Left ventricle myocardium inferior (tissue), 1 donor: Measurements from ENCODE around the gene UNC80. TPM values are rescaled to one million over a fixed set of nuclear protein-coding genes. Genes with fewer than 3 reads are reported as not detected.

Source experiments
- DNase-seq: peaks from one replicate; pipeline ENCODE4 v3.0.0-alpha.2; 2020
- H3K27ac ChIP-seq: fragments of 200-600 bp; replicated peaks from 2 replicates; pipeline ENCODE4 v1.8.0; 2021
- H3K27me3 ChIP-seq: fragments of 200-600 bp; 2 replicates; pipeline ENCODE4 v1.8.0; 2021; ENCODE audit warnings: low read depth
- H3K36me3 ChIP-seq: fragments of 200-600 bp; 2 replicates; pipeline ENCODE4 v1.8.0; 2021
- H3K4me1 ChIP-seq: fragments of 200-600 bp; 2 replicates; pipeline ENCODE4 v1.8.0; 2021
- H3K4me3 ChIP-seq: fragments of 200-600 bp; 2 replicates; pipeline ENCODE4 v1.8.0; 2021; ENCODE audit warnings: mild to moderate bottlenecking, moderate library complexity
- H3K9me3 ChIP-seq: fragments of 200-600 bp; replicated peaks from 2 replicates; pipeline ENCODE4 v1.8.0; 2021
- intact Hi-C: fragments of 100-400 bp; cut with micrococcal nuclease; formaldehyde crosslinking; loops from one replicate; pipeline ENCODE4 v1.11.0; 2022
- total RNA-seq: library from RNA; stranded (reverse); fragmentation: NEBNext Ultra II Directional; extraction: Animal tissue kit (Norgen Biotek cat#: 25700); gene quantifications from one replicate; pipeline ENCODE4 v1.2.1, GENCODE V29; 2021
- TF ChIP-seq, protein P1 (sequence below): fragments of 200-600 bp; IDR thresholded peaks from 2 replicates; pipeline ENCODE4 v1.8.0; 2021; ENCODE audit warnings: antibody characterized with exemption, mild to moderate bottlenecking, borderline replicate concordance
- donor health status: DM: no; HTN: yes; CAD: no; lungs with severe emphysema.

UNC80 gene
- total RNA-seq, 1 donor from 2014 or later, result 0.03 TPM

DNA sequence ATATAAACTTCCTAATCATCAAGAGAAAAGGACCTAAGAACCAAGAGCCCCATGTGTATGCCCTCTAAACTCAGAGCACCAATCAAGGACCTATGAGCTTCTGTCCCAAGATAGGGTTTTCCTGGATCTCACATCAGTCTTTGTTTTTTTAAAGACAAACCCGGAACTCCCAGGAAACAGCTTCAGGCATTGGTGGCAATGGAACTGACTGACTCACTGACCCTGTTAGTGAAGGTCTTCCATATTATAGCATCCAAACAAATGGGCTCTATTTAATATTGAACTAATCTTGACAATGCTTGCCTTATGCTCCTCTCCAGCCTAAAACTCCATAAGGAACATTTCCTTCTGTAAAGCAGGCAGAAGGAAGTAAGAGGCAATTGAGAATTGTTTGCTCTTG lies 167.3 kb downstream of the UNC80 start:
- no peak for DNase-seq
- Histone ChIP-seq H3K4me3 (no peak overlapping the region), H3K27ac (no peak overlapping the region), H3K9me3 (no peaks in the 10 kb centered on the region), H3K27me3 (no peaks in the 10 kb centered on the region), H3K36me3 (no peaks in the 10 kb centered on the region), H3K4me1 (no peaks in the 10 kb centered on the region)
- TF ChIP-seq, protein P1, sequence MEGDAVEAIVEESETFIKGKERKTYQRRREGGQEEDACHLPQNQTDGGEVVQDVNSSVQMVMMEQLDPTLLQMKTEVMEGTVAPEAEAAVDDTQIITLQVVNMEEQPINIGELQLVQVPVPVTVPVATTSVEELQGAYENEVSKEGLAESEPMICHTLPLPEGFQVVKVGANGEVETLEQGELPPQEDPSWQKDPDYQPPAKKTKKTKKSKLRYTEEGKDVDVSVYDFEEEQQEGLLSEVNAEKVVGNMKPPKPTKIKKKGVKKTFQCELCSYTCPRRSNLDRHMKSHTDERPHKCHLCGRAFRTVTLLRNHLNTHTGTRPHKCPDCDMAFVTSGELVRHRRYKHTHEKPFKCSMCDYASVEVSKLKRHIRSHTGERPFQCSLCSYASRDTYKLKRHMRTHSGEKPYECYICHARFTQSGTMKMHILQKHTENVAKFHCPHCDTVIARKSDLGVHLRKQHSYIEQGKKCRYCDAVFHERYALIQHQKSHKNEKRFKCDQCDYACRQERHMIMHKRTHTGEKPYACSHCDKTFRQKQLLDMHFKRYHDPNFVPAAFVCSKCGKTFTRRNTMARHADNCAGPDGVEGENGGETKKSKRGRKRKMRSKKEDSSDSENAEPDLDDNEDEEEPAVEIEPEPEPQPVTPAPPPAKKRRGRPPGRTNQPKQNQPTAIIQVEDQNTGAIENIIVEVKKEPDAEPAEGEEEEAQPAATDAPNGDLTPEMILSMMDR, result no peak
- intact Hi-C loops, result no loop called here

DNA sequence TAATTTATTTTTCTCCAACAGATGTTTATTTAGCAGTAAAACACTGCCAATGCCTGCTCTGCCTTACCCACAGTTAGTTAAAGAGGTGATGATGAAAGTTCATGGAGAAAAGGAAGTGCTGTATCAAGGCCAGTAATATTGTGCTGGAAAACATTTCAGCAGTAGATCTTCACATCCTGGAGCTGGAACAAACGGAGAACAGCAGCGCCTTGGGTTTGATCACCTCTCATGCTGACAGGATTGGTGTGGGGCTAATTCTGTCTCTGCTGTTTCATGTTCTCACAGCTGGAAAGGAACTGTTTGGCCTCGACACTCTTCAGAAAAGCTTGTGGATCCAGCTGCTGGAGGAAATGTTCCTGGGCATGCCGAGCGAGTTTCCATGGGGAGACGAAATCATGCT lies 169.3 kb downstream of the UNC80 start:
- intact Hi-C loops, result no loop called here
- TF ChIP-seq, protein P1, result no peak

DNA sequence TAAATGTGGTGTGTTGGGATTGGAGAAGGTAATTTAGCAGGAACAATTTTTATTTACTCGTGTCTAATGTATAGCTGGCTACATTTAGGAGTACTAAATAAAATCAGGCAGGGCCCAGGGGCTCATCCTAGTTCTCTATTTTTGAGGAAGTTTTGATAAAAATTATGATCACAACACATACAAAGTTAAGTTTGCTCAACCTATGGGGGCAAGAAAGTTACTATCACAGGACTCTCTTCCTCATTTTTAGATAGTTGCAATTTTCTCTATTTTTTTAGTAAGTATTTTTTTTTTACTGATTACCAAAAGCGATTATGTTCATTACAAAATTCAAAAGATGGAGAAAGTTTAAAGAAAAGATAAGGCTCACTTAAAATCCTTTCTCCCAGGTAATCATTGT lies 170.8 kb downstream of the UNC80 start:
- TF ChIP-seq, protein P1, result no peak
- Histone ChIP-seq H3K9me3 (no peaks in the 10 kb centered on the region), H3K27me3 (no peaks in the 10 kb centered on the region), H3K4me1 (no peaks in the 10 kb centered on the region), H3K4me3 (no peak overlapping the region), H3K36me3 (no peaks in the 10 kb centered on the region), H3K27ac (no peak overlapping the region)
- DNase-seq, result no peak
- intact Hi-C loops, result no loop called here

More for the DNA sequence above, 169.3 kb downstream of the UNC80 start:
- Histone ChIP-seq H3K27me3 (no peaks in the 10 kb centered on the region), H3K4me3 (no peak overlapping the region), H3K36me3 (no peaks in the 10 kb centered on the region), H3K9me3 (no peaks in the 10 kb centered on the region), H3K4me1 (no peaks in the 10 kb centered on the region), H3K27ac (no peak overlapping the region)
- DNase-seq, result no peak

DNA sequence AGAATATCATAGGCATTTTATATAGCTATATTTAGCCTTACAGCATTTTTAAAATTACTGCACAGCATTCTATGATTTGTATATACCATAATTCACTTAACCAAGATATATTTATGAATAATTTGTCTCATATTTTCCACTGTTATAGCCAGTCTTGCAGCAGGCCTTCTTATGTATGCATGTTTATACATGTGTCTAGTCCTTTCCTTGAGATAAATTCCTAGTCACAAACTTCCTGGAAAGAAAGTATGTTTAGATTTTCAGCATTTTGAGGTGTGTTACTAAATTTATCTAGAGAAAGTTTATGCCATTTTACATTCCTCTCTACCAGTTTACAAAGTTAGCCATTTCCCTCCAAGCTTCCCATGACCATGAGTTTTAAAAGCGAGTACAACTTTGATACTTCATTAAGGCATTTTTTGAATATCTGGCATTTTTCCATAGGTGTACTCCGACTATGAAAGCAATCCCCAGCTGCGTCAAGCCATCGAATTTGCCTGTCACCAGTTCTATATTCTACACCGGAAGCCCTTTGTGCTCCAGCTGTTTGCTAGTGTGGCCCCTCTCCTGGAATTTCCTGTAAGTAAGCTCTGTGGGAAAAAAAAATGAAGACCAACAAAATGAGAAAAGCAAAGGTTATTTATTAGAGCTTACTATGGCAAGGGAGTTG lies 171.4 kb downstream of the UNC80 start:
- intact Hi-C loops, result no loop called here
- no peaks in the 10 kb centered on the region for H3K27me3 ChIP-seq
- no peaks in the 10 kb centered on the region for H3K4me1 ChIP-seq
- no peaks in the 10 kb centered on the region for H3K36me3 ChIP-seq
- DNase-seq, result no peak
- H3K27ac ChIP-seq, result no peak overlapping the region
- H3K4me3 ChIP-seq, result no peak overlapping the region
- TF ChIP-seq, protein P1, result no peak
- no peaks in the 10 kb centered on the region for H3K9me3 ChIP-seq

DNA sequence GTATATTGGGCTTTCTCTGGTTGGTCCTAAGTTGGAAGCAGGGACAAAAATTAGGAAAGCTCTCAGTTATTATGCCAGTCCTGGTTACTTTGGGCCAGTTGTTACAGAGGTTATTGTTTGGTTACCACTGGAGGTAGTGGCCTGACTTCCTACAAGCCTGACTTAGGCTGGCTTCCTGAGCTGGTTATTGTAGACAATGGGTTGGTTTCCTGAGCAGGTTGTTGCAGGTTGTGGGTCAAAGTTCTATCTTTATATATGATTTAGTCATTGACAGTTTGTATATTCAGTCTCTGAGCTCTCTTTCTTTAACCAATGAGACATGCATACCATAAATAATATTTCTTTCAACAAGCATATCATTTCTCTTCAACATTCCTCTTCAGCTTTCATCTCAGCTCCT lies 172.1 kb downstream of the UNC80 start:
- Histone ChIP-seq H3K4me3 (no peak overlapping the region), H3K9me3 (no peaks in the 10 kb centered on the region), H3K36me3 (no peaks in the 10 kb centered on the region), H3K27ac (no peak overlapping the region), H3K4me1 (no peaks in the 10 kb centered on the region), H3K27me3 (no peaks in the 10 kb centered on the region)
- intact Hi-C loops, result no loop called here
- DNase-seq, result no peak
- TF ChIP-seq, protein P1, result no peak
